ENCODE measurements around the gene MAPK7.
A peak's percentile ranks its signal among the peaks of the same experiment; 100 is the strongest.

MAPK7 gene

GRCh38 chr17:19378416-19379360 lies at the start of gene MAPK7:
Gene MAPK7, plus strand, starts transcription at chr17:19378498. Its CDS starts 403 bp downstream, at chr17:19378901.
- ChIA-PET POLR2A (interaction anchor here (1.1 to 2.5 kb wide), 6 partner anchors 9 to 69 kb away, joined by 5 to 39 read pairs (median 14); partner anchors contain the start of genes B9D1 and MFAP4), CTCF (interaction anchor here (0.9 to 4.4 kb wide), 13 partner anchors 8 to 388 kb away, joined by 3 to 42 read pairs (median 4); partner anchors contain the start of genes B9D1 and MFAP4)
- peak within 1 kb of the TSS; percentile 87 for H3K4me3 ChIP-seq (ENCODE audit: low read depth, low read length)
- DNase-seq (ENCODE audit: low read depth, low spot score): no peak
- no peak for TF ChIP-seq CTCF (IDR thresholded peaks at IDR 0.05; ENCODE audit: insufficient read depth, low read length, missing control alignments)

- ChIA-PET POLR2A (no interaction called here), CTCF (no interaction called here)
- TF ChIP-seq CTCF (IDR thresholded peaks at IDR 0.05; ENCODE audit: insufficient read depth, low read length, missing control alignments): no peak
- H3K4me3 ChIP-seq (ENCODE audit: low read depth, low read length): no peak overlapping the region
- DNase-seq (ENCODE audit: low read depth, low spot score): no peak
These were observed 49.2 kb upstream of the MAPK7 start for GRCh38 chr17:19329136-19329535.

- CTCF ChIA-PET: no interaction called here
- POLR2A ChIA-PET: no interaction called here
- no peak for DNase-seq (ENCODE audit: low read depth, low spot score)
- TF ChIP-seq CTCF (IDR thresholded peaks at IDR 0.05; ENCODE audit: insufficient read depth, low read length, missing control alignments): no peak
- H3K4me3 ChIP-seq (ENCODE audit: low read depth, low read length): no peak overlapping the region
These were observed 48.5 kb upstream of the MAPK7 start for GRCh38 chr17:19329839-19330238.

- no peak overlapping the region for H3K4me3 ChIP-seq (ENCODE audit: low read depth, low read length)
- ChIA-PET CTCF (no interaction called here), POLR2A (no interaction called here)
- no peak for DNase-seq (ENCODE audit: low read depth, low spot score)
- no peak for TF ChIP-seq CTCF (IDR thresholded peaks at IDR 0.05; ENCODE audit: insufficient read depth, low read length, missing control alignments)
These were observed 48.0 kb upstream of the MAPK7 start for GRCh38 chr17:19330271-19330670.

GRCh38 chr17:19331134-19331533 lies 47.2 kb upstream of the MAPK7 start:
- peak; percentile 70 for DNase-seq (ENCODE audit: low read depth, low spot score)
- CTCF ChIA-PET: interaction anchor here (1.3 kb wide), 1 partner anchor 32 kb away, joined by 5 read pairs; no protein-coding TSS in a partner anchor

More at GRCh38 chr17:19331134-19331533, 47.2 kb upstream of the MAPK7 start:
- TF ChIP-seq CTCF (IDR thresholded peaks at IDR 0.05; ENCODE audit: insufficient read depth, low read length, missing control alignments): no peak
- H3K4me3 ChIP-seq (ENCODE audit: low read depth, low read length): no peak overlapping the region
- POLR2A ChIA-PET: no interaction called here
